Endothelial cell of umbilical vein (primary cell): ENCODE data around the gene DDX42. TPM values are rescaled to one million over a fixed set of nuclear protein-coding genes. Genes with fewer than 3 reads are reported as not detected.

Source experiments
- BruUV-seq: library from RNA; stranded (reverse); fragments of 400-500 nt; replicated peaks from 2 replicates; lab custom pipeline; 2021; lab: Mats Ljungman, UMichigan
- CTCF ChIA-PET: fragments of 300-600, 350-600 bp; sonication (Branson Sonifier 250); formaldehyde crosslinking; loops from one replicate; lab custom pipeline; 2021; ENCODE audit warnings: antibody characterized with exemption, inconsistent platforms; lab: Charles Lee
- POLR2A ChIA-PET: fragments of 300-600, 350-600 bp; sonication (Branson Sonifier 250); formaldehyde crosslinking; loops from one replicate; lab custom pipeline; 2021; ENCODE audit warnings: antibody characterized with exemption, inconsistent platforms; lab: Charles Lee
- DNase-seq: peaks from one replicate; pipeline ENCODE4 v3.0.0-alpha.2; 2011; ENCODE audit warnings: low read depth, low spot score
- FAIRE-seq: peaks from 2 replicates; lab custom pipeline; 2011; peaks lifted over from hg19 to GRCh38; lab: Jason Lieb, UNC
- H2AFZ ChIP-seq: 2 replicates; pipeline ENCODE4 v1.6.0; 2012; ENCODE audit warnings: low read depth, low read length, control low read depth, inconsistent platforms
- H3K27ac ChIP-seq: 2 replicates; pipeline ENCODE4 v1.5.1; 2011; ENCODE audit warnings: low read depth, mild to moderate bottlenecking, control low read depth, low read length, moderate library complexity; ENCODE audit not compliant: insufficient read depth
- H3K27me3 ChIP-seq, 2 experiments: 2 replicates each; pipeline versions ENCODE4 v1.6.0 to v1.6.1; 2011; ENCODE audit warnings: low read length in 2 of 2, mixed read lengths in 1 of 2; ENCODE audit not compliant: control insufficient read depth in 2 of 2, insufficient read depth in 2 of 2
- H3K36me3 ChIP-seq, 2 experiments: 2 replicates in 1 of 2; 3 replicates in 1 of 2; pipeline ENCODE4 v1.5.1; 2011; ENCODE audit warnings: low read length in 2 of 2, mild to moderate bottlenecking in 1 of 2, moderate library complexity in 1 of 2; ENCODE audit not compliant: control insufficient read depth in 2 of 2, insufficient read depth in 2 of 2; ENCODE audit errors: extremely low read depth in 1 of 2
- H3K4me1 ChIP-seq: 3 replicates; pipeline ENCODE4 v1.5.1; 2011; ENCODE audit warnings: mild to moderate bottlenecking, low read length; ENCODE audit not compliant: control insufficient read depth, insufficient read depth; ENCODE audit errors: extremely low read depth
- H3K4me2 ChIP-seq: 2 replicates; pipeline ENCODE4 v1.6.1; 2011; ENCODE audit warnings: low read length, control low read depth, mixed read lengths; ENCODE audit not compliant: insufficient read depth
- H3K4me3 ChIP-seq, 3 experiments: fragments of 200-600 bp in 1 of 3; sonication (generic), shearing (Covaris generic) in 1 of 3; replicated peaks in 1 of 3; 2 replicates each; pipeline ENCODE4 v1.5.1; 2011 to 2016; ENCODE audit warnings: control low read depth in 3 of 3, low read length in 3 of 3, mild to moderate bottlenecking in 2 of 3, inconsistent platforms in 1 of 3, low read depth in 1 of 3, moderate library complexity in 1 of 3; ENCODE audit not compliant: insufficient read depth in 1 of 3
- H3K79me2 ChIP-seq: 2 replicates; pipeline ENCODE4 v1.6.0; 2012; ENCODE audit warnings: low read length, inconsistent platforms; ENCODE audit not compliant: control insufficient read depth, insufficient read depth
- H3K9ac ChIP-seq: replicated peaks from 2 replicates; pipeline ENCODE3; 2011; ENCODE audit warnings: low read length, control low read depth; ENCODE audit not compliant: insufficient read depth; ENCODE audit errors: extremely low read depth
- H3K9me1 ChIP-seq: replicated peaks from 3 replicates; pipeline ENCODE4 v1.6.0; 2011; ENCODE audit warnings: mild to moderate bottlenecking, low read length; ENCODE audit not compliant: control insufficient read depth, insufficient read depth; ENCODE audit errors: extremely low read depth
- H3K9me3 ChIP-seq: replicated peaks from 2 replicates; pipeline ENCODE4 v1.5.1; 2012; ENCODE audit warnings: low read length, inconsistent platforms; ENCODE audit not compliant: control insufficient read depth, insufficient read depth
- H4K20me1 ChIP-seq: replicated peaks from 2 replicates; pipeline ENCODE3; 2011; ENCODE audit warnings: mild to moderate bottlenecking, low read length; ENCODE audit not compliant: control insufficient read depth, insufficient read depth; ENCODE audit errors: extremely low read depth
- CTCF ChIP-seq, 2 donors: IDR thresholded peaks; 1 replicate in 1 of 2; 2 replicates in 1 of 2; pipeline ENCODE4 v1.5.1; 2011; ENCODE audit warnings: low read length in 2 of 2, mild to moderate bottlenecking in 2 of 2, moderate library complexity in 2 of 2, control low read depth in 1 of 2, inconsistent platforms in 1 of 2, low read depth in 1 of 2; ENCODE audit not compliant: insufficient read depth in 1 of 2; ENCODE audit errors: extremely low read depth in 1 of 2
- EZH2 ChIP-seq: IDR thresholded peaks from 2 replicates; pipeline ENCODE4 v1.6.1; 2012; ENCODE audit warnings: borderline replicate concordance, low read depth, mild to moderate bottlenecking, moderate library complexity, low read length, inconsistent platforms; ENCODE audit not compliant: severe bottlenecking
- FOS ChIP-seq: IDR thresholded peaks from 2 replicates; pipeline ENCODE4 v1.6.1; 2011; ENCODE audit warnings: mild to moderate bottlenecking, low read length, moderate library complexity, borderline replicate concordance; ENCODE audit not compliant: insufficient read depth
- GATA2 ChIP-seq: IDR thresholded peaks from 2 replicates; pipeline ENCODE4 v1.7.0; 2011; ENCODE audit warnings: low read depth, mild to moderate bottlenecking, moderate library complexity, mixed read lengths, low read length; ENCODE audit not compliant: insufficient read length, insufficient read depth
- JUN ChIP-seq: IDR thresholded peaks from 2 replicates; pipeline ENCODE4 v1.6.1; 2011; ENCODE audit warnings: borderline replicate concordance, low read depth; ENCODE audit not compliant: insufficient read length, insufficient read depth
- MAX ChIP-seq: IDR thresholded peaks from 2 replicates; pipeline ENCODE4 v1.6.1; 2011; ENCODE audit not compliant: insufficient read depth, insufficient read length
- MYC ChIP-seq: IDR thresholded peaks from one replicate; pipeline ENCODE4 v1.6.1; 2011; ENCODE audit warnings: mild to moderate bottlenecking, low read depth, low read length
- POLR2A ChIP-seq: IDR thresholded peaks from 2 replicates; pipeline ENCODE4 v1.6.1; 2012; ENCODE audit warnings: low read depth, mild to moderate bottlenecking, control low read depth, low read length
- POLR2AphosphoS5 ChIP-seq: IDR thresholded peaks from 2 replicates; pipeline ENCODE4 v1.6.1; 2012; ENCODE audit warnings: low read depth, mild to moderate bottlenecking, control low read depth, low read length, moderate library complexity; ENCODE audit not compliant: insufficient read depth
- dilution Hi-C: fragments of 300-500 bp; cut with MboI; formaldehyde crosslinking; loops from one replicate; pipeline ENCODE4 v1.15.0; 2019; ENCODE audit warnings: low sequenced_read_pairs; ENCODE audit not compliant: extremely low pct_ligation_motif_present
- intact Hi-C: fragments of 100-400 bp; cut with micrococcal nuclease; formaldehyde crosslinking; loops from one replicate; pipeline ENCODE4 v1.10.0; 2022
- polyA plus RNA-seq, 4 experiments: library from polyadenylated mRNA; depleted of rRNA in 3 of 4; stranded (reverse) in 3 of 4; unstranded in 1 of 4; fragments of >200 nt; gene quantifications; 2 replicates each; pipeline versions ENCODE4 v1.2.1 to v1.2.3, GENCODE V29; 2011 to 2012; ENCODE audit warnings: missing spikeins in 1 of 4
- total RNA-seq: library from RNA; stranded (reverse); gene quantifications from 2 replicates; pipeline ENCODE4 v1.2.3, GENCODE V29; 2021

The DDX42 gene
- total and polyA plus RNA-seq, 2 donors (not counting 3 experiments of a cell fraction or from before 2014, with no cell fraction given): 48.1 to 124 TPM

- Histone ChIP-seq H3K36me3 (peaks cover 6 to 17% of the 10 kb centered on the region in 2 experiments), H3K9me3 (no peaks in the 10 kb centered on the region), H3K4me3 (no peak overlapping the region), H3K4me2 (no peak overlapping the region), H3K27me3 (no peaks in the 10 kb centered on the region), H3K4me1 (peaks cover 17% of the 10 kb centered on the region), H3K27ac (no peak overlapping the region), H3K9ac (no peak overlapping the region), H2AFZ (no peak overlapping the region), H4K20me1 (no peaks in the 10 kb centered on the region), H3K9me1 (no peaks in the 10 kb centered on the region), H3K79me2 (peaks cover 43% of the 10 kb centered on the region)
- DNase-seq (no peak), FAIRE-seq (no peak)
- ChIA-PET CTCF (interaction anchor here (0.9 kb wide), 1 partner anchor 28 kb away, joined by 3 read pairs; no protein-coding TSS in a partner anchor), POLR2A (no interaction called here)
- intact Hi-C loops (no loop called here), dilution Hi-C loops (no loop called here)
- TF ChIP-seq FOS: no peak
- no peak for TF ChIP-seq EZH2
- no peak for TF ChIP-seq JUN
- no peak for TF ChIP-seq CTCF (IDR thresholded peaks at IDR 0.05; ENCODE audit: extremely low read depth in 1 of 2, insufficient read depth in 1 of 2, low read depth in 1 of 2, low read length in 2 of 2)
- no peak for TF ChIP-seq POLR2AphosphoS5
- no peak for TF ChIP-seq MAX
- no peak for TF ChIP-seq POLR2A
- no peak for TF ChIP-seq MYC
- TF ChIP-seq GATA2: no peak
- no TSS peak for BruUV-seq
These were observed 64.1 kb downstream of the DDX42 start for GRCh38 chr17:63837962-63838600.
